HL-60/S4 (cell line): ENCODE results near the gene NHS.
"Not testable (repeated sequence)": the region's sequence is repeated elsewhere in the genome, so short reads cannot be mapped to it uniquely, and the experiment has no call there.

Source experiments
- in situ Hi-C: fragments of 300-500 bp; cut with MboI; formaldehyde crosslinking; loops from 2 replicates; pipeline ENCODE4 v1.14.3; 2022; ENCODE audit warnings: low sequenced_read_pairs

The NHS gene

DNA sequence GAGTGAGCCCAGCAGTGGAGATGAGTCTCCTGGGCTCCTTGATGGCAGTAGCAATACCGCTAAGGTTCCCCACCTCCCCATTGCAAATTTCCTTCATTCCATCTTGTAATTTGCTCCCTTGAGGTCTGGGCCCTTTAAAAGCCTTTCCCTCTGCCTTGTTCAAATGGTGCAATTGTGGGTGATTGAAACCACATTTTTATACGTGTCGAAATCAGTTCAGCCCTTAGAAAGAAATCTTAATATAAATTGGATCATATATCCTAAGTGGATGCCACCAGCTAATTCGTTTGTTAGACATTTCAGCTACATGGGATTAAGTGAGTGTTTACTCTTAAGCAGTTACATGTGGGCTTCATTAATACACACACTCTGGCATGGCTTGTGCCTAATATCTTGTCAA, 68.6 kb downstream of the NHS start:
- in situ Hi-C loops = no loop called here

DNA sequence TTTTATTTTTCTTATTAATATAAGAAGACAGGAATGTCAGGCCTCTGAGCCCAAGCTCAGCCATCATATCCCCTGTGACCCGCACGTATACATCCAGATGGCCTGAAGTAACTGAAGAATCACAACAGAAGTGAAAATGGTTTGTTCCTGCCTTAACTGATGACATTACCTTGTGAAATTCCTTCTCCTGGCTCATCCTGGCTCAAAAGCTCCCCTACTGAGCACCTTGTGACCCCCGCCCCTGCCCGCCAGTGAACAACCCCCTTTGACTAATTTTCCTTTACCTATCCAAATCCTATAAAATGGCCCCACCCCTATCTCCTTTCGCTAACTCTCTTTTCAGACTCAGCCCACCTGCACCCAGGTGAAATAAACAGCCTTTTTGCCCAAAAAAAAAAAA, 71.3 kb downstream of the NHS start:
- in situ Hi-C loops = not testable (repeated sequence)

DNA sequence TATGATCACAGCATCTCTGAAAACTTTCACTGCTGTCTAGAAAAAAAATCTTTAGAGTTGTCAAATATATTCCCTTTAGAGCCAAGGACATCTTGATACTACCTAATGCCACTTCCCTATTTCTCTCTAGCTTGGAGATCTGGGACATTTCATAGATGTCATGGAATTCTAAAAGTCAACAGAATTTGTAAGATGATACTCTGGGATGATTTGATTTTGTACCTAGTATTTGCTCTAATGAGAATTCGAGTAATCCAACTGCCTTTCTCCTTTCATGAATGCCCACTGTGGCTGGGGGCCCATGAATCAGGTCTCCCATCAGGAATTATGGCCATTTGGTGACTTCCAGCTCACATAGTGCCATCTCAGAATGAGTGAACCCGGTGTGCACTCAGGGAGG, 73.2 kb downstream of the NHS start:
- in situ Hi-C loops = no loop called here

DNA sequence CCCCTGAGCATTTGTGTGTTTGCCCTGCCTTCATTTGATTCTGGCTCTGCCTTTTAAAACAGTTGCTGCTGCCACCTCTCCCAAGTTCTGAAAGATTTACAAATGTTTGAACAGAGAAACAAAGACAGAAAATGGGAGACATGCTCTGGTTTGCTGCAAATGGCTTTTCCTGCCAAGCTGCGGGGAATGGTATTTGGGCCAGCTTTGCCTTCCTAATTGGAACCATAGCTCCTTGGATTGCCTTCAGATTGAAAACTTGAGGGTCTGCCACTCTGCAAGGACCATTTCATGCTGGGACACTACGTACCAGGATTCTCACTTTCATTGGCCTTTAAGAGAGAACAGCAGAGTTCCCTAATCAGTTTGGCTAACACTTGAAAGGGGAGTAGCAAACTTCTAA, 74.9 kb downstream of the NHS start:
- in situ Hi-C loops = no loop called here

DNA sequence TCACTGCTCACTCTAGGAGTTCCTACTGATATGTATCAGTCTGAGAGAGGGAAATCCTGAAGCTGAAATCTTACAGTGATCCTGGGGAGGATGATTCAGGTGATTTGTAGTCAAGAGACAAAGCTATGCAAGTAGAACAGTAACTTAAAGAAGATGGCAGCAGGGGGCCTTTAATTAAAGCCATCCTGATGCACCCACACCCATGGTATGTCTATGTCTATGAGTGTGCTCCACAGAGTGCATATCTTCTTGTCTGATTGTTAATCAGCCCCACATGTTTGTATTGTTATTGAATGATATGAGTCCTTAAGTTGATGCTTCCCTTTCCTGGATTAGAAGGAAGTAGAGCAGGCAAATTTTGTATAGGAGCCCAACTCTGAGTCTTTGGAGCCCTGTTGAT, 78.8 kb downstream of the NHS start:
- in situ Hi-C loops = no loop called here

DNA sequence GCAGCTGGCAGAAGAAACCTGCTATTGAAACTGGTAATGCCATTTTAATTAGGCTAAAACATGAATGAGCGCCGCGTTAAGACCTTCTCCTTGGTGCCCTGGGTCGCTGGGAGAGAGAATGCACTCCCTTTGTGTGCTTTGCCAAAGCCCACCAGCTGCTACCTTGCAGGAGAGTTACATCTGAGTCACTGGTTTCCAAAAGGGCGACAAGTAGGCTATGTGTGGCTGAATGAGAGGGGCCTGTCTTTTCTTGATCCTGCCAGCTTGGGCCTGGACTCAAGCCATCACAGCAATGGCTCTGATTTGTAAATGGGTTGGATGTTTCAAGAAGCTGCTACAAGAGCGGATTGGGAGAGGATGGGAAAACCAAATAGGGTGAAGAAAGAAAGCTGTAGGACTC, 81.5 kb downstream of the NHS start:
- in situ Hi-C loops = no loop called here

DNA sequence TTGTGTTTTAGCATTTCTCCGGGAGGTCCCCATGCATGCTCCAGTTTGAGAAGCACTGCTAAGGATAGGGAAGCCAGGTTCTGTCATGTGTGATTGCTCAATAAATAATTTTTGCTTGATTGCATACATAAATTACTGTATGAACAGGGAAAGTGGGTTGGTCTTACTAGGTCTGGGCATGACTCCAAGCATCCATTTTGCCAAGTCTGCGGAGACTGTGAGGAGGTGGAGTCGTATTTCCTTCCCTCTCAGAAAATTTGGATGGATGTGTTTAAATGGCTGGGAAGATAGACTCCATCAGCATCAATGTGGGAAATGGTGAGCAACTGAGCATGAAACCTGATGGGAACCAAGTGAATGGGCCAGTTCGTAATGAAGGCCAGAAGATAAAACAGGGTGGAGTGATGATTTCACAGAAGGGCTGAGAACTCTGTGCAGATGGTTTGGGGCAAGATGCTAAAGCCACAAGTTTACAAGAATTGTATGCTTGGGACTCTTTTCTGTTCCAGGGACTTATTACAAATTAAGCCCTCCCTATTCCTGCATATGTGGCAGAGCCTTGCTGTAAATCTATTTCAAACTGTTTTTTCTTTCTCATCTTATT, 84.1 kb downstream of the NHS start:
- in situ Hi-C loops = no loop called here

DNA sequence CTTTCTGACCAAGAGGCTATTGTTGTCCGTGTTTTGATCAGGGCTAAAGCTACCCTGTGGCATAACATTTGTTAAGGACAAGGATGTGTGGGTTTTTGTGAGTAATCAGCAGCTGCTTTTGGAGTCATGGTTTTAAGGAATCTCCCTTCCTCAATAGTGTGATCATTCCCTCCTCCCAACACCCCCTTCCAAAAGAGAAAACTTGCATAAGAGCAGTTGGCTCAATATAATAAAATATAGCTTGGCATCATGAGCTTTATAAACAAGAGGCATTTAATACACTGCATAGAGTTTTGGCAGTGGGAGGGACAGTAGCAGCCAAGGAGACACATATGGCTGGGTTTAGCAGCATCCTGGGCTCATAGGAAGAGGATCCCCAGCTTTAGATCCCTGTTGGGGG, 84.7 kb downstream of the NHS start:
- in situ Hi-C loops = no loop called here

DNA sequence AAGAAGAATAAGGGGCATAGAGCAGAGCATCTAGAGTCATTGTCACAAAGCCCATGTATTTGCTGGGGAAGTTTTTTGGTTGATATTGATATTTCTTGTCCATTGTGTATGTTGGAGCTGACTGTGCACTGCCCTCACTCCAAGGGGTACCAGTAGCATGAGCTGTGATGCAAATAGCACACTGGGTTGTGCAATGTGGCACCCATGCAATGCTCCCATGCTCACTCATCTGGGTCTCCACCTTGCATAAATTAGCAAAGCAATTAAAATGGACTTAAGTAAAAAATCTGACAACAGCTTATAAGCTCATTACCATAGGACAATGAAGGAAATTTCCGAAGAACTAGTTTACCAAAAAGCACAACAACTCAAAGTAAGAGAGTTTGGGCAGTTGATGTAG, 87.9 kb downstream of the NHS start:
- in situ Hi-C loops = no loop called here

DNA sequence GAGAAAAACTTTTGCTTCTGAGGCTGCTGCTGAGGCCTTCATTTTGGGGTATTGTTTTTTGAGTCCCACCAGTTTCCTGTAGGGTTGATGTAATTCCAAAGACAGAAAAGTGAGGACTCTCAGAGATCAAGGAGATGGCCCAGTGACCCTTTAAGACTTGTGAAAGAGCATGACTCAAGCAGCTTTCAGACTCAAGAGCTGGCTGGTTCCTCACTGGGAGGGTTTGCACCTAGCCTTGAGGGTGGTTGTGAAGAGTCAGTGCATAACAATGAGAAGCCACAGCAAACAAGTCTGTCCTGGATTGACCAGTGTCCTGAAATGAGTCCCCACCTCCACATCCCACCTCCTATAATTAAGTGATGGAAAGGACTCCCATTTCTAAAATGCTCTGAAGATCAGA, 89.2 kb downstream of the NHS start:
- in situ Hi-C loops = no loop called here

DNA sequence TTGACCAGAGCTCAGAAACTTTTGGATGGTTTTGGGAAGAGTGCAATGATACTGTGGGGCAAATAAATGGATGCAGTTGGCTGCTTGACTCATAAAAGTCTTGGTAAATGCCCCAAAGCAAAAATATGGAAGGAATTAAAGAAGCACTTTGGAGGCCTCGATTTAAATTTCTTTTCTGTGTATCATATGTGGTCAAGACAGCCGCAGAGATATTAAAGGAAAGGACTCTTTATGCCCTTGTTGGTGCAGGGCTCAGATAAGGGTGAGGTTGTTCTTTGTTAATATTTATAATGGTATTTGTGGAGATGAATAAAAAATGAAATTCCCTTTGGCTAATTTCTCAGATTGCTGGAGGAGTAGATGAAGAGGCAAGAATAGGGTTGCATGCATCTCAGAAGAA, 90.2 kb downstream of the NHS start:
- in situ Hi-C loops = no loop called here

DNA sequence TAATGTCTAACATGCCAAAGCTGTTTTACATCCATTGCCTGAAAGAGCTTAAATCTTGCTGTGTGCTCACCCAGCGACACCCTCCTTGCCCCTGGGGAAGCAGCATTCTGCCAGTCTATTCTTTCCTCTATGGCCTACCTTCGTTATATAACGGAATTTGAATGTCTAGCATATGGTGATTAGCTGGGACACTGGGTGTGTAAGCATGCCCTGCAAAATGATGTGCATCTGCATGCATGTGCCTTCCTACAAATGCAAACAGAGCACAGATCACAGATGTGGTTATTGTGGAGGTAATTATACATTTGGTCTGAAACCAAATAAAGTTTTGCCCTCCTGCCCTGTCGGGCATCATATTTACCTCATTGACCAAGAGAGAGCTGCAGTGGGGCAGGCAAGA, 90.8 kb downstream of the NHS start:
- in situ Hi-C loops = no loop called here

DNA sequence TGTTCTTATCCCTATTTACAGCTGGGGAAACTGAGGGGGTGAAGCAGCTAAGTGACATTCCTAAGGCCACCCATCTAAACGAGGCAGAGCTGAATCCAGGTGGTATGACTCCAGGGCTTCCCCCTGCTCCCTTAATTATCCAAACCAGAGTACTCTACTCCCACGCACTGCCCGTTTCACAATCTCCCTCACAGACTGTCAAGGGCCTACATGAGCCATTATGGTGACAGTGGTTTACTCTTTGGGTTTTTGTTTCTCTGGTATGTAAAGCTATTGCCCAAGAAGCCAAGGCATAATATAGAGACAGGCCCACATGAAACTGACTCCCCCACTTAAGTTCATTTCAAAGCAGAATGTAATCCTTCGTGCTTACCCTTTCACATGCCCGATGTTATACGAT, 95.1 kb downstream of the NHS start:
- in situ Hi-C loops = no loop called here

DNA sequence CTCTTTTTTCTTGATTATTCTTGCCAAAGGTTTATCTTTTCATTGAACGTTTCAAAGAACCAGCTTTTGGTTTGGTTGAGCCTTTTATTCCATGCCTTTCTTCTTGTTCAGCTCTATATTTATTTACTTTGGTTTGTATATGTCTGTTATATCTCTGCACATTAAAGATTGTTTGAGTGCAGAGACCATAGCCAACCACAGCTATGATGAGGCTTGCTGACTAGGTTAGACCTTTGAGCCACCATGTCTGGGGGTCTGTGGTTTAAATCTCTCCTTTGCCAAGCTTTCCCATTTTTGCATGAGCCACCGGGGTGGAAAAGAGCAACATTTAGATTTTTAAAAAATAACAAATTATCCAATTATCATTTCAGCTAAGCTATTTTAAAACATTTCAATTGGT, 96.1 kb downstream of the NHS start:
- in situ Hi-C loops = no loop called here

DNA sequence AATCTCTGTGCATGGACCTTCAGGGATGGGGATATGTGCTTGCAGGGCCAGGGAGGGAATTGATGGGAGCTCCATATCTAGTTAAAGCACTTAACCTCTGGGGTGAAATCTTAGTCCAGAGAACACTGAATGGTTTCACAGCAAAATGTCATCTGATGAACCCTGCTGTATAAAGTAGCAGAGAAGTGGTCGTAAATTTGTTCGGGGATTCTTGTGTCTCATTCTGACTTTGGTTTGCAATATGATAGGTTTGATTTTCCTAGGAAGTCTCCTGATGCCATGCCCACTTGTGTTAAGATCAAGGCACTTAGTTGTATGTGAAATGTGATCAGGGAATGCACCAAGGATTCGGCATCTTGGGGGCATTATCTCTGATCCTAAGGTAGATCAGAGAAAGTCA, 96.9 kb downstream of the NHS start:
- in situ Hi-C loops = no loop called here

DNA sequence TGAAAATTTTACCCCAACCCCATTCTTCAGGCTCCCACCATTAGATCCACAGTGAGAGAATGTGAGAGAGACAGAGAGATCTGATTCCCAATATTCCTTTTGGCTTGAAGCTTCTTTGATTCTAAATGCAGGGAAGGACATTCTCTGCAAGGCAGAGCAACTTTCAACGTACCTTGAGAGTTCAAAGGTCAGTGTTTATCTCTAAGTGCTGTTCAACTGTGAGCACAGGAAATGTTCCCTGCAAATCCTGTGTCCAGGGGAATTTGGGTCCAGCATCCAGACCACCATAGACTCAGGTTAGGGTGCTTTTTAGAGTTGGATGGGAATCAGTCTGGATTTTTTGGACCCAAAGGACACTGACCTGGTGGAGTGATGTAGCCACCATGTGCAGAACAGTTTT, 97.4 kb downstream of the NHS start:
- in situ Hi-C loops = no loop called here

DNA sequence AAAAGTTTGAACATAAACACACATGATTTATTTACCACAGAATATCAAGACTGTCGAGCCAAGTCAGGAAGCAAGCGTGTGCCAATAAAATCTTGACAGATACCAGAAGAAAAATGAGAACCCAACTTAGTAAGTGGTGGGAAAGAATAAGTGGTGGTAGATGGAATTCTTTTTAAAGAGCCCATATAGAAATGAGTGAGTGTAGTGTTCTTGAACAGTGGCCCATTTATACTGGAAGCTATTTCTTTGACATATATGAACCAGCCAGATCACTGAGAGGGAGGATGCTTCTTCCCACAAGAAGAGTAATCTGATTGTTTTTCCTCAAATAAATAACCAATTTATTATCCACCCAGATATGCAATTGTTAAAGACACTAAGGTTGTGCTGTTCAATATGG, 98.0 kb downstream of the NHS start:
- in situ Hi-C loops = no loop called here

DNA sequence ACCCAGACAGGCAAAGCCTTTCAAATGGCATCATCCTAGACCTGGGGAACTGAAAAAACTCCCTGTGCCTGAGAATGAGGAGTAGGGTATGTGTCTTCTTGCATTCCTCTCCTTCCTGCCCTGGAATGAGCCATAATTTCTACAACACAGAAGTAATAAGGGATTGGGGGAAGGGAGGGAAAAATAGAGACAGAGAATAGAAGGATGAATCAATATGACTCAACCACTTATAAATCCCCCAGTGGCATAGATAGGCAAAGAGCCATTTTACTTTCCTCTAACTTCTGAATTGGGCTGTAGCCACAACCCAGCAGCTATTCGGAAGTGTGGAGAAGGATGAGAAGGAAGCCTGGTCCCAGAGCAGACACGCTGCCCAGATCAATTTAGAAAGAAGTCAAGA, 99.9 kb downstream of the NHS start:
- in situ Hi-C loops = no loop called here

DNA sequence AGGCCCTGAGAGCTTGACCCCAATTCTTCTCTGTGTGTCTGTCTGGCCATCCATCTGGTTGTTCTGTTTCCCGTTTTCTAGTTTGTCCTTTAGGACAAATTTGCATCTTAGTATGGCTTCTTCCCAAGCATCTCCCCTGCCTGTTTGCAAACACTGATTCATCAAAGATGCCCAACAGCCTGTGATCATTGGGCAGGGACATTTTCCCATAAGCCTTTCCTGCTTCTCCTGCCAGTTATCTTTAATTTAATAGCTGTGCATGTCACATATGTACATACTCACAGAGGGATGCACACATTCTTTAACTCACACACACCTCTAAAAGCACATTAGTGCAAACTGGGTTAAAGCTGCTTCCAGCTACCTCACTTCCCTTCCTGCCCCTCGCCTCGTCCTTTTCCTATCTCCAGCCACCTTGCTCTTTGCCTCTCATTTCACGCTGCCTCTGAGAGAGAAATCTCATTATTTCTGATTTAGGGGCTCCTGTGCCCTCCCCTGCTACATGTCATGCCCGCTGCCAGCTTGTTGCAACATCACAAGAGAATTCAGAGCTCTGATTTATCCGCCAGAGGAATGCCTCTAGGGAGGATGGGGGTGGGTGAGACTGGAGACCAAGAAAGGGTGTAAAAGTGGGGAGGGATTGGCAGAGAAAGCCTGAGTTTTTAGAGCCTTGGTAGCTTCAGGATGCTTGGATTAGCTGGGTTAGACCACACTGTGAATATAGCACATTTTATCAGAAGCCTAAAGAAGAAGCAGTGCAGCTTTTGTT, 100.6 kb downstream of the NHS start:
- in situ Hi-C loops = no loop called here

DNA sequence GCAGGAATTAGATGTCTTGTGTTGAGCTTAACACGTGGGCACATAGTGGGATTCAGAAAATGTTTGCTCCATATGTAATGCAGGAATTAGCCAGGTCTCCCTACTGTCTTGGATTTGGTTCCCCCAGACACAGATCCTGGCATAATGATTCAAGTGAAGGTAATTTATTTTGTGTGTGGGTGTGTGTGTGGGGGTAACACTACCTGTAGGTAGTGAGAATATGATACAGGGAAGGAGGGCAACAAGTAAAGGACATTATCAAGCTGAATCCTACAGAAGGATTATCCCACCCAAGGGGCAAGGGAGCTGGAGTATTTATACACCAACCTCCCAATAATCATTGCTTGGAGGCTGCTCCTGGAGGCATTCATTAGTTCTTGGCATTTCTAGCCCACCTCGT, 101.4 kb downstream of the NHS start:
- in situ Hi-C loops = no loop called here

DNA sequence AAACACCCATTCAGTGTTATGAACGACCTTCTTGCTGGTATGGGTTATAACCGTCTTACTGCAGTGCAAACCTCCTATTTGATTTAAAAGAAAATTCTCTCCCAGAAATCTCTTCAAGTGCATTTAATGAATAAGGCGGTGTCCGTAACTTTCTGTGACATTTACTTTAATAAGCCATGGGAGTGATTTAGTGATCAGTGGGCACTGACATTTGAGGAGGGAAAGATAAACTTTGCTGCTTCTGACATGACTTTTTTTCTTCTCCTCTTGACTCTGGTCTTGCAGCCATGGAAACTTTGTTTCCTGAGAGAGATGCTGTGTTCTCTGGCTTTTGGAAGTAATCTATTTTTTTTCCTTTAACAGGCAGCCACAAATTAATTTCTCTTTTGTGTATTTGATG, 106.1 kb downstream of the NHS start:
- in situ Hi-C loops = no loop called here

DNA sequence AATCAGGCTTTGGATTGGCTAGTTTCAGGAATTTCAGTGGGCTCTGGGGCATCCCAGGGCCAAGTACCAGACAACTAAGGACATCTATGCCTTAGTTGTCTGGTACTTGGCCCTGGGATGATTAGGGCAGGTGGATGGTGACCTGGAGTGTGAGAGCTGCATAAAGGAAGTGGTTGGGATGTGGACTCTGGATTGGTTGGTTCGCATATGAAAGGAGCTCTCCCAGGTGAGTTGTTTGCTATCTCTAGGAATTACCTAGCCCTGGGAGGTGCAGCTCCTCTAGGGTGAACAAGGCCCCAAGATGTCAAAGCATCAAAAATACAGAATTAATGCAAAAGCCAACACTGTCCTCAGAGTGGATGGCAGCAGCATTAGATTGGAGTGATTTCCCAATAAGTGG, 109.6 kb downstream of the NHS start:
- in situ Hi-C loops = no loop called here

DNA sequence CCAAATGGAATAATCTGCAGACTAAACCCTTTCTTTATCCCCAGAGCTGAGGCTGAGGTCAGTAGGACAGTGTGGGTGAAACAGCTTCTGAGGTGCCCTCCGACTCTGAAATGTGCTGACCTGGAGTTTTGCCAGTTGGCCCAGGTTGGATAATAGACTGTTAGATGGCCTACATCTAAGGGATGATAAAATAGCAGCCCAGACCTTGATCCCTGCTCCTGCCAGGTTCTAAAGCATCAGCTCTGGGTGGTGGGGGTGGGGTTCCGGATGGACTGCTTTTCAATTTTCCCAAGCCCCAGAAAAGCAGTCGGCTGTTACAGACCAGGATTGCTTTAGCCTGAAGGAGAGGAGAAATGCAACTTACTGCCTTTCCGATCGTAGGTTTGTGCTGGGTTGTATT, 110.4 kb downstream of the NHS start:
- in situ Hi-C loops = no loop called here
